Hematopoietic multipotent progenitor cell treated with erythropoietin and hydrocortisone succinate and interleukin-3 and kit ligand, for 4 days (in vitro differentiated cells): ENCODE data around the gene HNRNPR.
"Not testable (repeated sequence)": the region's sequence is repeated elsewhere in the genome, so short reads cannot be mapped to it uniquely, and the experiment has no call there.

Experiments used
- DNase-seq: peaks from one replicate; pipeline ENCODE4 v3.0.0-alpha.2; 2015

Gene HNRNPR

DNA sequence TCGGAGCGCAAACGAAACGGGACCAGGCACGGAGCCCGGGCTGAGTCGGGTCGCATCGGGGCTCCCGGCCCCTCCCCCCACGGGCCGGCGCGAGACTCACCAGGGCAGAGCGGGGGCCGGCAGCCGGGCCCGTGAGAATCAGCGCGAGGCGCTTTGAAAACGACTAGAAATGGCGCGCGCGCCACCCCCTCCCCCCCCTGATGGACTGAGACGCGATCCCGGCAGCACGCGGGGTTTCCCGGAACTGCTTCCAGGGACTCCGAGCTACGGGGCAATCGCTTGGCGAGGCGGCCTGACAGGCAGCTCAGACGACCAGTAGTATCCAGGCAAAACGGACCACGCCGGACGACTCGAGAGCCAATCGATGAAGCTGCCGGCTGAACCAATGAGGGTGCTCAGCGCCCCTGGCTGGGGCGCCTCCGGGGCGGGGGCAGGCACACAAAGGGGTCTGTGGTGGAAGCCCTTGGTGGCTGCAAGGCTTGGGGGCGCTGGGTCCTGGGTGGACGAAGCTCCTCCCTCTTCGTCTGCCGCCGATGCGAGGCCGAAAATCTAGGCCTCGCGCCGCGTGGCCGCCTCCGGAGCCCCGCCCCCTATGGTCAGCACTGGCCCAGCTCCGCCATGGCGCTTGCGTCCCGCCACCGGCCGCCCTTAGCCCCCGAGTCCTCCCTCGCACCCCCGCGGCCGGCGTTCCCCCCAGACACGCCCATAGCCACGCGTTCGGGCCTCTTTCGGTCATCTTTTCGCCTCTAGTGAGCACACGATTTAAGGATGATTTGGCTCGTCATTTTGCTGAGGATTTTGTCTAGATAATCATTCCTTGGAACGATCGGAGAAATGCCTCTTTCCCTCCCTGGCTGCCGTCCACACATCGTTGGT is at the start of gene HNRNPR:
HNRNPR (minus strand) TSS at position 174 of the 876 bp plus-strand sequence. CDS start 3,276 bp downstream, outside the sequence.
- peak; percentile 100 for DNase-seq

DNA sequence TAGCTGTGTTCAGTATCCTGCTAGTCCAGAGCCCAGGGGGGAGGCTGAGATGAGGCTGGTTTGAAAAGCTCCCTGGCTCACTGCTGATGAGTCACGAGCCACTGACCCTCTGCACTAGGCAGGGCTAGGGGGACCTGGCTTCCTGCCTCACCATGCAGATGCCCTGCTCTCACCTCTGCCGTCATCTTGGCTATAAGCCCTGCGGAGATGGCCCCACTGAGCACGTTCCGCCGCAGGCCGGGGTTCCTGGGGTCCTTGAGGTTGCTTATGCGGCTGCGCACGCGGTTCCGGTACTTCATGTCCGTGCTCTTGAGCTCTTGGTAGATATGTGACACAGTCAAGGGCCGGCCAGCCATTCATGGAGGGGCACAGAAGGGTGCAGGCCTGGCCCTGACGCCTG is 49.6 kb upstream of the HNRNPR start:
- no peak for DNase-seq

DNA sequence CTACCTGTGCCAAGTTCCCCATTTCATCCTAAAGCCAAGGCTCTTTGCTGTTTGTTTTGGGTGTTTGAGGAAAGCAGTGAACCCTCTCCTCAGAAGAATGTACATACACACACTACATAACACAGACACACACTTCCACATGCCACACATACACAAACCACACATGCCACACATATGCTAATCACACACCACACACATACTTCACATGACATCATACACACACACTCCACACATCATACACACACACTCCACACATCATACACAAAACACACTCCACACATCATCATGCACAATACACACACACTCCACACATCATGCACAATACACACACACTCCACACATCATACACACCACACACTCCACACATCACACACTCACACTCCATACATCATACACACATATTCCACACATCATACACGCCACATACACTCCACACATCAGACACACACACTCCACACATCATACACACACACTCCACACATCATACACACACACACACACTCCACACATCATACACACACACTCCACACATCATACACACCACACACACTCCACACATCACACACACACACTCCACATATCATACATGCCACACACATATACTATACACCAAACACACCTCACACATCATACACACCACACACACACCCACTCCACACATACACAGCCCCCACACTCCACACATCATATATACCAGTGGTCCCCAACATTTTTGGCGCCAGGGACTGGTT is 48.2 kb upstream of the HNRNPR start:
- no peak for DNase-seq

DNA sequence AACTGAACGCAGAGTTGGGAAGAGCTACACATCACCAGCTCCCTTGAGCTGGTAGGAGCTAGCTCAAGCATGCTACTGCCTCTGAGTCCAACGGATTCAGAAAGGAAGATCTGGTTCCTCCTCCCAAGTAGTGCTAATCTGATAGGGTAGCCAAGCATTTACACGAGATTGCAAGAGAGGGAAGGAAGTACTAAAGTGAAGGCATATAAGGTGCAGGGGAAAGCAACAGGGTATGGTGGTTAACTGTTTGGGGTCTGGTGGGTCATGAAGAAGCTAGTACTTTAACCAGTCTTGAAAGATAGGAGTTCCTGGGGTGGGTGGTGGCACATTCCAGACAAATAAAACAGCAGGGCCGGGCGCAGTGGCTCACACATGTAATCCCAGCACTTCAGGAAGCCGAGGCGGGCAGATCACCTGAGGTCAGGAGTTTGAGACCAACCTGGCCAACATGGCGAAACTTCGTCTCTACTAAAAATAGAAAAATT is 45.8 kb upstream of the HNRNPR start:
- peak; percentile 60 for DNase-seq

DNA sequence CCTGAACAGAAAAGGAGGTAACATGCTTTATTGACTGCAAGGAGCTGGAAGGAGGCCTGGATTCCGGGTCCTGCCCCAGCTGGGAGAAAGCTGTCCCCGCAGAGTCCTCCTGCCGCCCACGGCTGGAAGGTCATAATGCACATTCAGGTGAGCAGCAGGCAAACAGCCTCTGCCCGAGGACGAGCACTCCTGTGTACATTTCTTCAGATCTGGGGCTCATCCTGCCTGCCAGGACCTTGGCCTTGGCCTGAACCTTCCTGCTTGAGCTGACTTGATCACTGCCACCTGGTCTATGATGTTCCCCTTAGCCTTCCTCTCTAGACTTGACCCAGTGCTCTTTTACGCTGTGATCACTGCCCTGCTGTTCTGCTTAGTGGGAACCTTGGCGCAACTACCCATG is 43.4 kb upstream of the HNRNPR start:
- no peak for DNase-seq

DNA sequence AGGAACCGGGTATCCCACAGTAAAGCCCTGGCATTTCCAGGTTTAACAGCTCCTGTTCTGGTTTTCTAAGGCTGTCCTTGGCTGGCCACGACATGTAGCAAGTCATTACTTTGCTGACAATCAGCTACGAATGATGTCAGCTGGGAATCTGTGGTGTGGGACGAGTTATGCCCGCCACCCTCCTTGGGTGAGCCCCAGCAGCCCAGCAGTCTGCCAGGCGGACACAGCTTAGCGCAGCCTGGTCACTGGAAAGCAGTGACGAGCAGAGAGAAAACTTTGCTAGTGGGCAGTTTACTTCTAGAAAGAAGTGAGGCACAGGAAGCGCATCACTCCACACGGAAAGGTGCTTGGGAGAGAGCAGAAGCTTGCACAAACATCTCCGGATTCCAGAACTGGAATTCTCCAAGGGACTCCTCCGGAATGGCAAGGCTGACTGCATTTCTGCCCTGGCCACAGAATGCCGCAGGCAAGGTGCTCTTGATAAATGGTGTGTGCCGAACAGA is 41.1 kb upstream of the HNRNPR start:
- no peak for DNase-seq

DNA sequence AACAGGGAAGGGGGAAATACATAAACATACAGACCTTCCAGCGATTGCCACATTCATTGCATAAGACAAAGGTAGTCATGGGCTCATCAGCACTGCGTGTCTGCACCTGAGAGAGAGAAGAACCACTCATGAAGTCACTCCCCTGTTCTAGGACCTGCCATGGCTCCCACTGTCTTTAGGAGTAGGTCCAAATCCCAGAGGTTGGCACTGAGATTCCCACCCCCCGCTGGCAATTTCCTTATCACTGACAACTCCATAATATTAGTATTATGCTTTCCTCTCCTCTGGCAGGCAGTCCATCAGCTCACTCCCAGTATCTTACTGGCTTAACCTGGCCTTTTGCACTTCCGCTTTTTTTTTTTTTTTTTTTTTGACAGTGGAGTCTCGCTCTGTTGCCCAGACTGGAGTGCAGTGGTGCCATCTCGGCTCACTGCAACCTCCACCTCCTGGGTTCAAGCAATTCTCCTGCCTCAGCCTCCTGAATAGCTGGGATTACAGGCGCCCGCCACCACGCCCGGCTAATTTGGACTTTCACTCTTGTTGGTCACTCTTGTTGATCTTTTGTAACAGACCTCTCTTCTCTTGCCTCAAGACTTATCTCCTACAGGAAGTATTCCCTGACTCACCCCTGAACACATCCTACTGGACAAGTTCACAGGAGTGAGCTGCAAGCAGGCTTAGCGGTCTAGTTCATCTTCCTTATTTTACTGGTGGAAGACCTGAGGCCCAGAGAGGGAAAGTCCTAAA is 40.4 kb upstream of the HNRNPR start:
- no peak for DNase-seq

DNA sequence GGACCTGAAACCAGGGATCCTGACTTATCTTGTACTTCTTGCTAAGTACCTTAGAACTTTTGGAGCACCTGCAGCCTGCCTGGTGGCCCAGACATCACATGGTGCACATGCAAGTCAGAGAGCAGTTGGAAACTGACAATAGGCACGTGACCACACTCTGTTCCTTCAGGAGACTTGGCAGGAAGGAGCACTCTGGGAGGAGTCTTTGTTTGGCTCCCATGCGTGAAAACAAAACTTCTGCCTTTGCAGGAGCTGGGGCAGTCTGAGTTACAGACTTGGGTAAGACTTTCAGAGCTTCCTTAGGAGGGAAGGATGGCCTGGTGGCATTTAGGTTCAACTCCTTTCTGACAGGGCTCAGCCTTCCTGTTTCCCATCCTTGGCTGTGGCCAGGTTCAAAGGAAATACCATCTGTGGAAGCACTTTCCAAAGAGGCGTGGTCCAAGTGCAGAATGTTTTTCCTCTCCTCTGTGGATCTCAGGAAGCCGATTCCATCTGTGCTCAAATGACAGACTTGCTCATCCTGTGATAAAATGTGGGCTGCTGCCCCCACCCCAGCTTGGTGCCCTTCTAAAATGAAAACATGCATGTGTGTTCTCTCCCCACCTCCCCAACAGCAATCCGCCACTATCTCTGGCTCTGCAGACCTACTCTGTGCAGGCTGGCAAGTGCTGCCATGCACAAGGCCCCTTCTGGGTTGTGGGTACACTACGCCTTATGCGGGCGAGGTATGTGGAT is 39.7 kb upstream of the HNRNPR start:
- no peak for DNase-seq

DNA sequence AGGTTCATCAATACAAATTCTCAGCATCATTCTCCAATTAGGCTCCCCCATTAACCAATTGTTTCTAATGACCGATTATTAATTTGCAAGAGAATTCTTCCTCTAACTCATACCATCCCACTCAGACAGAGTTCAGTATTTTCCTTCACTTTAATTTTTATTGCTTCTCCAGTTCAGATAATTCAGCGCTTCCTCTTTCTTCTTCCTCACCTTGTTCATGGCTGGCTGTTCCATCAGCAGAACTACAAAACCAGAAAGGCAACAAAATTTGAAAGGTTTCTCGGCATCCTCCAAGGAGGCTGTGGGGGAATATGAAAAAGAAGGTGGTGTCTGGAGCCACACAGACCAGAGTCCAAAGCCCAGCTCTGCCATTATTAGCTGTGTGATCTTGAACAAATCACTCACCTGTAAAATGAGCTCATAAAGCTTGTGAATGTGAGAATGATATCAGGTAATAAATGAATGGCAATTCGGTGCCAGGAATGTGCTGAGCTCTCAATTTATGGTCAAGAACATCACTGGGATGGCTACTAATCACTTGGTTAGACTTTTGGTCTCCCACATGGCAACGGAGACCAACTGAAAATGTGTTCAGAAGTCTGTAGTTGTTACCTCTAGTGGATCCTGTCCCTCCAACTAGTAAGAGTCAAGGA is 37.3 kb upstream of the HNRNPR start:
- DNase-seq: no peak

DNA sequence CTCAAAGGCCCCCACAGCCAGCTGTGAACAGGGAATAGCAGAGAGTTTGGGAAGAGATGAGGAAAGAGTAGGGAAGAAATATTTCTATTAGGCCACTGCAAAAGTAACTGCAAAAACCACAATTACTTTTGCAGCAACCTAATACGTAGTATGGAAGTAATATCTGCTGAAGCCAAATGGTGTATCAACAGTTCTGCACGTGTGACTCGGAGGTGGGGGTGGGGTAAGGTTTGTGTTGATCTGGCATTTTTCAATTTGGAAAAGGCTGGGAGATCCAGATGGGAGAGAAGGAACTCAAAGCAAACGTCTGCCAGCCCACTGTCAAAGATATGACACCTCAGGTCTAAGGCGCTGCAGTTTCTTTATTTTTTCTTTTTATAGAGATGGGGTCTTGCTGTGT is 36.6 kb upstream of the HNRNPR start:
- DNase-seq: no peak

DNA sequence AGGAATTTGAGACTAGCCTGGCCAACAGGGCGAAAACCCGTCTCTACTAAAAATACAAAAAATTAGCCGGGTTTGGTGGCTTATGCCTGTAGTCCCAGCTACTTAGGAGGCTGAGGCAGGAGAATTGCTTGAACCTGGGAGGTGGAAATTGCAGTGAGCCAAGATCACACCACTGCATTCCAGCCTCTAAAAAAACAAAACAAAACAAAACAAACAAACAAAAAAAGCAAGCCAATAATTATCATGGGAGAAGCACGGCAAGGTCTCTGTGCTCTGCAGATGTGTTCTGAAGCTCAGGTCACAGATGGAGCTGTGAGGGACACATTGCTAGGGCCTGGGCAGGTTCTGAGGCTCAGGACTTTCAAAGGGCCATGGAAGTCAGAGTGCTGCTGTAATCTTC is 36.2 kb upstream of the HNRNPR start:
- DNase-seq: not testable (repeated sequence)

DNA sequence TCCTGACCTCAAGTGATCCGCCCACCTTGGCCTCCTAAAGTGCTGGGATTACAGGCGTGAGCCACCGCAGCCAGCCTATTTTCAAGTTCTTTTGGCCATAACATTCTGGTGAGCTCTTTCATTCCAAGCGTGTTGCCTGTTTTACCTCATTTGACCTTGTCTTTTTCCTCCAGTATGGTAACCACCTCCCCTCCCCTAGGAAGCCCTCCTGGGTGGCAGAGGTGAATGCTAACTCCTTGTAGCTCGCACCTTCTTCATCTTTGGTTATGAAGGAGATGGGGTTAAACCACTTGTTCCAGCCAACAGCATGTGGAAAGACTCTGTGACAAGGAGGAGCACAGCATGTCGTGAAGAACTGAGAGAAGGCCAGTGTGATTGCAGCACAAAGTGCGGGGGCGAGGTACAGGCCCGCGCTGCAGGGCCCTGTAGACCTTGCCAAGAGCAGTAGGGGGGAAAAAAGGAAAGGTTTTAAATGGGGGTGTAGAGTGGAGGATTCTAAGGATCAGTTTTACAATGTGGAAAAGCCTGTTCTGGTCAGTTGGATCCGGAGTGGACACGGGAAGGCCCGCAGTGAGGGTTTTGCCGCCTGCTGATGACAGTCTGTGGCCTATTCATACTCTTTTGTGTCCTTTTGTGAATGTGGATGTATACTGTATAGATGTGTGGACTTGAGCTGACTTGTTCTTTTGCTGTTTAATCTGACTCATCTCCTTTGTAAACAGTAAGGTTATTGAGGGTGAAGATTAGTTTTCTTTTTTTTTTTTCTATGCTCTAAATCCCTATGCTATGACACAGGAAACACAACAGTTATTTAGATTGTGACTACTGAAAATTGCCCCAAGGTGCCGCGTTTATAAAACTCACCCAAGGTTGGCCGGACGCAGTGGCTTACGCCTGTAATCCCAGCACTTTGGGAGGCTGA is 33.1 kb upstream of the HNRNPR start:
- DNase-seq: no peak

DNA sequence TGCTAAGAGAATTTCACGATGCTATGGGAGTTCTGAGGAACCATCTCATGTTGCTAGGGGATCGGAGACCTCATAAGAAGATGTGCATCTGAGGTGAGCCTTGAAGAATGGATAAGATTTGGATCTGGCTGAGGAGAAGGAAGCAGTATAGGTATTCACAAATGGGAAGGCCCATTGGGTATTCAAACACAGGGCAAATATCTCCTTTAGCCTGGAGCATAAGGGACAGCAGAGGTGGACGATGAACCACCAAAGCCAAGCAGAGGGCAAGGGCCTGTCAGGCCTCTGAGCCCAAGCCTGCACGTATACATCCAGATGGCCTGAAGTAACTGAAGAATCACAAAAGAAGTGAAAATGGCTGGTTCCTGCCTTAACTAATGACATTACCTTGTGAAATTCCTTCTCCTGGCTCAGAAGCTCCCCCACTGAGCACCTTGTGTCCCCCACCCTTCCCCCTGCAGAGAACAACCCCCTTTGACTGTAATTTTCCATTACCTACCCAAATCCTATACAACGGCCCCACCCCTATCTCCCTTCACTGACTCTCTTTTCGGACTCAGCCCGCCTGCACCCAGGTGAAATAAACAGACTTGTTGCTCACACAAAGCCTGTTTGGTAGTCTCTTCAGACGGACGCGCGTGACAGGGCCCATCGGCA is 30.1 kb upstream of the HNRNPR start:
- not testable (repeated sequence) for DNase-seq

DNA sequence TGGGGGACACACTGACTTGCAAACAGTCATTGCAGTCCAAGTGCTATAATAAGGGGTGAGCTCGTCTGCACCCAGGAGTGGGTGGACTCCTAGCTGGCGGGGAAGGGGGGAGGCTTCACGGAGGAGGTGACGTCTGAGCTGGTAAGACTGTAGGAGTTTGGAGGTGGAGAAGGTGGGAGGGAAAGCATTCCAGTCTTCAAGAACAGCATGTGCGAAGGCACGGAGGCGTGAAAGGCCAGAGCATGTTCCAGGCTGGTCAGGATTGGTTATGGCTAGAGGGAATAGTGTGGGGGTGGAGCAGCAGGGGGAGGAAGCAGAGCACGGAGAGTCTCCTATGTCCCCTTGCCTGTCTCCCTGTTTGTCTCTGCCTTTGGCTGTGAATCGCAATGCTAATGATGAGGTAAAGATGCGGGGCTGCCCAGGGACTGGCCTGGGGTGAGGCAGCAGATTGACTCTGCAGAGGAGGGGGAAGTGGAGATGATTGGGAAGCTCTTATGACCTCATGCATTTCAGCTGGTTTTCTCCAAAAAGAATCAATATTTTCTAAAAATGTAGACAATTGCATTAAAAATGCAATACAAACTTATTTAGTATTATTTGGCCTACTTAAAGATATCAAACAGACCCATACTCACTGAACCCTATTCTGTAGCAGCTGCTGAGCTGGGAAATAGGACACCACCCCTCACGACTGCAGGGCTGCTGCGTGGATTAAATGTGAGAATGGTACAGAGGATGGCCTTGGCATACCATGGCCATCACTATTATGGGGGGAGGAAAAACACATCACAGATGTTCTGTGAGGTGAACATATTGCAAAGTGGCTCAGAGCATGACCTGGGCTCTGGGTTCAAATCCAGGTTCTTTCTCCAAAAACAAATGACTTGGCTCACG is 28.1 kb upstream of the HNRNPR start:
- DNase-seq: no peak

DNA sequence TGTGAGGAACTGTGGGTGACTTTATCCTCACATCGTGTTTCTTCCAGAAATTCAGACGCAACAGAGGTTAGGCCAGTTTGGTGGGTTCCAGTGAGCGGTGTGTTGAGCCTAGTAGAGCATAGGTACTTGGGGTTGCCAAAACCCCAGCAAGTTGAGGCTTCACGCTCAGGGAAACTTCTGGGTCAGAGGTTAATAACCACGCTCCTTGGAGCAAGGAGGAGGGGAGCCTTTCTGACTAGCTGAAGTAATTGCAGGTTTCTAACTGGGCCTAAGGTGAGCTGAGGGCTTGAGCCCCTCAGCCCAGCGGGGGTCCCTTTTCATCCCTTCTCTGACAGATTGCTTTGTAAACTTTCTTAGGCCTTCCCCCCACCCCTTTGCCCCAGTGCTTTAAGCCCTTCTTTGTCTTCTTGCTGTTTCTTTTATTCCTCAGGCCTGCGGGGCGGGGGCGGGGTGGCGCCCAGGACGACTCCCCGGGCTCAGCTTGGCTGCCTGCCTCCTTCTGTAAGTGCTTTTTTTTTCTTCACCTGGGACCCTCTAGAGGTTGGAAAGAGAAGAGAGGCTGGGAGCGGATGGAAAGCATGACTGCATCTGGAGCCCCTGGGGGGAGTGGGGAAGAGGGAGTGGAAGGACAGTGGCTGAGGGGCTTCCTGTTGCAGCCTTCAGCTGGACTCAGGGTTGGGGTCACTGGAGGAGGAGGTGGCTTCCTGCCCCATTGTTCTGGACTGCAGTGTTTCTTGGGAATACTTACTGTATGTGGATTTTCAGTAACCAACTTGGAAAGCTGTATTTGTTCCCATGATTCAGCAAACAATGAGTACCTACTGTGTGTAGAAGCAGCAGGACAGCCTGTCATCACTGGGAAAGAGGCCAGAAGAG is 26.9 kb upstream of the HNRNPR start:
- peak; percentile 50 for DNase-seq

DNA sequence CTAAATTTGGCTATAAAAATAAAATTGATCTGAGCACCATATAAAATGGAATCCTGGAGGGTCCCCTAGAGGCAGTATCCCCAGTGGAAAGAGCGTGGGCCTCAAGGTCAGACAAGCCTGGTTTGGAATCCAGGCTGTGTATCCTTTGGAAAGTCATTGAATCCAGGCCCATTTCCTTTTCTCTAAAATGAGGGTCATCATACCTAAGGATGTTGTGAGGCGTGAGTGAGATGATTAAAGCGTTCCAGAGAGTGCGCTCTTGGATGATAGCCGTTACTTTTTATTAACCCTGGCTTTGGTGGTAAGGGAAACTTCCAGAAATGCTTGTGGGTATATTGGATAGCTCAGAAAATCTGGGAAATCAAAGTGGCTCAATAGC is 26.2 kb upstream of the HNRNPR start:
- DNase-seq: no peak

DNA sequence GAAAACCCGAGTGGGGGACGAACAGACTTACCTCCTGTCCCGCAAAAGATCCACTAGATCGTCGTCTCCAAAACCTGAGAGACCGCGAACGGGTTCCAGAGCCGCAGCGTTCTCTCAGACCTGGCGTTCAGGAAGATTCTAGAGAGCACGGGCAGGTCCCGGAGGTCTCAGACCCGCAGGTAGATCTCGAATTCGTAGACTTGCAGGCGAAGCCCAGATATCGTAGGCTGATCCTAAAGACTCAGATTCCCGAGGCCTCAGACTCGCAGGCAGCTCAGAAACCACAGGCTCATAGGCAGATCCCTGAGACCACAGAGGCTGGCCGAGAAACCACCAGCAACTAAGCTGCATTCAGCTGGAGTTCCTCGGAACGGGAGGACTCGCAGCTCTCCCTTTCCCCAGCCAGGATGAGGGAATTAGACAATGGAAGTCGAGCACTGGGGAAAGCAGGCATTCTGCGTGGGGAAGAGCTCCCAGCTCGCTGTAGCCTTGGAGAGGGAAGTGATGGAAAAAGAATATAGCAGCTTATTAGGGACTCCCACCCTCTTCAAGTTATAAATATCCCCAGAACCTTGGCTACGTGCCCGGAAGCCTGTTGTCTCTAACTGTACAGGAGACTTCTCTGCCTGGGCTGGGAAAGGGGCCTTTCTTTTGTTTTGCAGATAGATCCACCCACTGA is 25.4 kb upstream of the HNRNPR start, which contains the start of gene ZNF436:
ZNF436 (minus strand) TSS at position 502 of the 679 bp plus-strand sequence. CDS start 1,831 bp downstream, outside the sequence.
- DNase-seq: peak; percentile 96
